ENCODE results near the gene CCDC188. TPM values are rescaled to one million over a fixed set of nuclear protein-coding genes. Genes with fewer than 3 reads are reported as not detected.

CCDC188 gene
- total and polyA plus RNA-seq, 7 experiments from 2014 or later, result not detected

DNA sequence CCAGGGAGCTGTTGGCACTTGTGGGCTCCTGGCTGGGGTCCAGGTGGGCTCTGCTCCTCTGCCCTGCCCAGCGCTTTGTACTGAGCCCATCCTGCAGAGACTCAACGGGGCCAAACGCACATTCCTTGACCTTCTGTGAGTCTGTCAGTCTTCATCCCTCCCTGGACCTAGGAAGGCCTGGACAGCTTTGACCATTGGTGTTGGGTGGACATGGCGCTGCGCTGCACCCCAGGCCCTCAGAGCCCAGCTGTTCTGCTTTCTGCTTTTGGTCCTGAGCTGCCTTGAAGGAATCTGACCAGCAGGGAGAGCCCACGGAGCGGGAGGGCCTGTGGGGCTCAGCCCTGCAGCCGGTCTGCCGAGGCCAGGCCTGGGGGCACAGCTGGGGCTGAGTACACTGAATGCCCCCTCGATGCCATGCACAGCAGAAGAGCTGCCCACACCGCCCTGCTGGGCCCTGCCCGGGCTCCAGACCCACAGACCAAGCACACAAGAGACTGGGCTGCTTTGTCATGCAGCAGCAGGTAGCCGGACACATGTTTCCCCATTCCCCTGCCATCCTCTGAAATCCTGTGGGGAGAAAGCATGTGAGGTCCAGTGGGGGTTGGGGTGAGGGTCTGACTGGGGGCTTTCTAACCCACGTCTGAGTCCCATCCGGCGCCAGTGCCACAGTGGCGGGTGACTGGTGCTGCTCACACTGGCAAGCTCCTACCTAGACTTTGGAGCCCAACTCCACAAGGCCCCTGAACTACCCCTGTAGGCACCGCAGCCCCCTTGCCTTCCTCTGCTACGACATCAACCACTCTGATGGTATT lies 24.1 kb upstream of the CCDC188 start:
- Mint-ChIP-seq H3K4me1 (peaks cover 0 to 2% (median 0%) of the 10 kb centered on the region in 7 donors), H3K27ac (no peak overlapping the region), H3K9me3 (no peaks in the 10 kb centered on the region), H3K36me3 (no peaks in the 10 kb centered on the region), H3K27me3 (no peaks in the 10 kb centered on the region), H3K4me3 (no peak overlapping the region)
- H3K27ac ChIP-seq (ENCODE audit: low read depth, low read length), result no peak overlapping the region
- POLR2A ChIA-PET, result no interaction called here
- CTCF ChIA-PET, result no interaction called here
- intact Hi-C loops (cut with micrococcal nuclease), result loop anchor here in 1 of 2 donors (1.0 kb wide), 1 partner anchor 93 kb away; the partner anchor contains the start of gene RTN4R
- no peaks in the 10 kb centered on the region for H3K4me1 ChIP-seq (ENCODE audit: control insufficient read depth in 2 of 2, insufficient read depth in 2 of 2, low read length in 2 of 2)
- no peak overlapping the region for H3K4me3 ChIP-seq (ENCODE audit: low read length)
- DNase-seq, result no peak
- H3K27me3 ChIP-seq (ENCODE audit: control insufficient read depth in 2 of 2, insufficient read depth in 2 of 2, low read length in 2 of 2), result no peaks in the 10 kb centered on the region
- no peak for ATAC-seq
- H3K36me3 ChIP-seq (ENCODE audit: control insufficient read depth in 2 of 3, insufficient read depth in 3 of 3, low read length in 3 of 3), result no peaks in the 10 kb centered on the region
- H3K9me3 ChIP-seq (ENCODE audit: control insufficient read depth in 2 of 3, low read length in 3 of 3), result no peaks in the 10 kb centered on the region

GRCh38 chr22:20173772-20174171 lies 22.9 kb upstream of the CCDC188 start:
- no peak overlapping the region for H3K4me3 Mint-ChIP-seq
- no peaks in the 10 kb centered on the region for H3K27me3 ChIP-seq (ENCODE audit: control insufficient read depth in 2 of 2, insufficient read depth in 2 of 2, low read length in 2 of 2)
- H3K27ac Mint-ChIP-seq, result no peak overlapping the region
- H3K27me3 Mint-ChIP-seq, result no peaks in the 10 kb centered on the region
- H3K27ac ChIP-seq (ENCODE audit: low read depth, low read length), result no peak overlapping the region
- H3K9me3 ChIP-seq (ENCODE audit: control insufficient read depth in 2 of 3, low read length in 3 of 3), result no peaks in the 10 kb centered on the region
- CTCF ChIA-PET, result no interaction called here
- ATAC-seq (no peak), DNase-seq (no peak)
- POLR2A ChIA-PET, result interaction anchor here (0.5 to 0.6 kb wide), 2 partner anchors 103 to 331 kb away, joined by 3 to 5 read pairs; no protein-coding TSS in a partner anchor
- H3K4me1 Mint-ChIP-seq, result peaks cover 0 to 2% (median 0%) of the 10 kb centered on the region in 7 donors
- no peaks in the 10 kb centered on the region for H3K4me1 ChIP-seq (ENCODE audit: control insufficient read depth in 2 of 2, insufficient read depth in 2 of 2, low read length in 2 of 2)
- H3K9me3 Mint-ChIP-seq, result no peaks in the 10 kb centered on the region
- H3K4me3 ChIP-seq (ENCODE audit: low read length), result no peak overlapping the region
- H3K36me3 Mint-ChIP-seq, result no peaks in the 10 kb centered on the region
- intact Hi-C loops (cut with micrococcal nuclease), result no loop called here
- H3K36me3 ChIP-seq (ENCODE audit: control insufficient read depth in 2 of 3, insufficient read depth in 3 of 3, low read length in 3 of 3), result no peaks in the 10 kb centered on the region

DNA sequence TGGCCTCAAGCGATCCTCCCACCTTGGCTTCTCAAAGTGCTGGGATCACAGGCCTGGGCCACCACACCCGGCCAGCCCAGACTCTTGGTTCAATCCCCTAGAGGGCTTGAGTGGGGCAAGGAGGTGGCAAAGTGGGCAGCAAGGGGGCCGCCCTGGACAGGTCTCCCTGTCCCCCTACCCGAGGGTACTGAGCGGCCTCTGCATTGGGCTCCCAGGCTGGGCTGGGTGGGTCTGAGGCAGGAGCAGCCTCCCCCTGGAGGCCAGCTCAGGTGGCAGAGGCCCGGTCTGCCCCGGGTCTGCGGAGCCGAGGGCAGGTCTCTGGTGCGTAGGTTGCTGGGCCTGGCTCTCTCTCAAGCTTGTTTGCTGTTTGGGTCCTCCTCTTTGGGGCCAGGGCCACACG lies 22.4 kb upstream of the CCDC188 start:
- POLR2A ChIA-PET, result interaction anchor here (0.5 to 0.6 kb wide), 2 partner anchors 102 to 332 kb away, joined by 3 to 5 read pairs; no protein-coding TSS in a partner anchor
- Mint-ChIP-seq H3K4me1 (peaks cover 0 to 2% (median 0%) of the 10 kb centered on the region in 7 donors), H3K9me3 (no peaks in the 10 kb centered on the region), H3K27ac (no peak overlapping the region), H3K36me3 (no peaks in the 10 kb centered on the region), H3K4me3 (no peak overlapping the region), H3K27me3 (no peaks in the 10 kb centered on the region)
- Histone ChIP-seq H3K4me3 (ENCODE audit: low read length) (no peak overlapping the region), H3K27me3 (ENCODE audit: control insufficient read depth in 2 of 2, insufficient read depth in 2 of 2, low read length in 2 of 2) (no peaks in the 10 kb centered on the region), H3K9me3 (ENCODE audit: control insufficient read depth in 2 of 3, low read length in 3 of 3) (no peaks in the 10 kb centered on the region), H3K4me1 (ENCODE audit: control insufficient read depth in 2 of 2, insufficient read depth in 2 of 2, low read length in 2 of 2) (no peaks in the 10 kb centered on the region), H3K36me3 (ENCODE audit: control insufficient read depth in 2 of 3, insufficient read depth in 3 of 3, low read length in 3 of 3) (no peaks in the 10 kb centered on the region), H3K27ac (ENCODE audit: low read depth, low read length) (no peak overlapping the region)
- intact Hi-C loops (cut with micrococcal nuclease), result no loop called here
- CTCF ChIA-PET, result no interaction called here
- ATAC-seq (no peak), DNase-seq (no peak)

DNA sequence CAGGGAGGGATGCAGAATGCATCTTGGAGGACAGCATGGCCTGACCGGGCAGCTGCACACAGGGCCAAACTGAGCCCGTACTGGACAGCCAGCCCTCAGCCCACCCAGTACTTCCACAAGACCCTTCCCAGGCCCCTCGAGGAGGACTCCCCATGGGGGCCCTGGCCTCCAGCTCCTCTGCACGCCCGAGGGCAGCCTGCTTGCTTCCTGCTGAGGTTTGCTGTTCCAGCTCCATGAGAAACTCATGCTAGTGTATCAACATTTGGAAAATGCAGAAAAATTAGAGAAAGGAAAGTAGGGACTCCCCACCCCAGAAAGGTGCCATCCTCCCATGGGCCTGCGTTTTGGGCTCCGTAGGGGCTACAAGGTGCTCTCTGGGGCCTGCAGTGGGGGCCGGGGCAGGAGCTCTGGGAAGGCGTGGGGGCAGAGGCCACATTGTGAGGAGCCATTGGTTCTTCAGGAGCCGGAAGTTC lies 21.3 kb upstream of the CCDC188 start:
- no peak for DNase-seq
- Mint-ChIP-seq H3K9me3 (no peaks in the 10 kb centered on the region), H3K4me1 (peaks cover 0 to 2% (median 0%) of the 10 kb centered on the region in 7 donors), H3K4me3 (no peak overlapping the region), H3K36me3 (no peaks in the 10 kb centered on the region), H3K27ac (no peak overlapping the region), H3K27me3 (no peaks in the 10 kb centered on the region)
- intact Hi-C loops (cut with micrococcal nuclease), result no loop called here
- no peaks in the 10 kb centered on the region for H3K9me3 ChIP-seq (ENCODE audit: control insufficient read depth in 2 of 3, low read length in 3 of 3)
- ChIA-PET CTCF (no interaction called here), POLR2A (no interaction called here)
- no peak overlapping the region for H3K4me3 ChIP-seq (ENCODE audit: low read length)
- no peak for ATAC-seq
- no peaks in the 10 kb centered on the region for H3K4me1 ChIP-seq (ENCODE audit: control insufficient read depth in 2 of 2, insufficient read depth in 2 of 2, low read length in 2 of 2)
- H3K27ac ChIP-seq (ENCODE audit: low read depth, low read length), result no peak overlapping the region
- H3K36me3 ChIP-seq (ENCODE audit: control insufficient read depth in 2 of 3, insufficient read depth in 3 of 3, low read length in 3 of 3), result no peaks in the 10 kb centered on the region
- no peaks in the 10 kb centered on the region for H3K27me3 ChIP-seq (ENCODE audit: control insufficient read depth in 2 of 2, insufficient read depth in 2 of 2, low read length in 2 of 2)

GRCh38 chr22:20171288-20172140 lies 20.7 kb upstream of the CCDC188 start:
- H3K4me3 Mint-ChIP-seq, result no peak overlapping the region
- ChIA-PET POLR2A (no interaction called here), CTCF (no interaction called here)
- no peaks in the 10 kb centered on the region for H3K9me3 Mint-ChIP-seq
- H3K27ac Mint-ChIP-seq, result no peak overlapping the region
- H3K4me3 ChIP-seq (ENCODE audit: low read length), result no peak overlapping the region
- ATAC-seq (no peak), DNase-seq (no peak)
- H3K27me3 ChIP-seq (ENCODE audit: control insufficient read depth in 2 of 2, insufficient read depth in 2 of 2, low read length in 2 of 2), result no peaks in the 10 kb centered on the region
- H3K27ac ChIP-seq (ENCODE audit: low read depth, low read length), result no peak overlapping the region
- H3K36me3 ChIP-seq (ENCODE audit: control insufficient read depth in 2 of 3, insufficient read depth in 3 of 3, low read length in 3 of 3), result no peaks in the 10 kb centered on the region
- H3K27me3 Mint-ChIP-seq, result no peaks in the 10 kb centered on the region
- peaks cover 0 to 2% (median 0%) of the 10 kb centered on the region in 7 donors for H3K4me1 Mint-ChIP-seq
- no peaks in the 10 kb centered on the region for H3K4me1 ChIP-seq (ENCODE audit: control insufficient read depth in 2 of 2, insufficient read depth in 2 of 2, low read length in 2 of 2)
- intact Hi-C loops (cut with micrococcal nuclease), result no loop called here
- no peaks in the 10 kb centered on the region for H3K36me3 Mint-ChIP-seq
- H3K9me3 ChIP-seq (ENCODE audit: control insufficient read depth in 2 of 3, low read length in 3 of 3), result no peaks in the 10 kb centered on the region

DNA sequence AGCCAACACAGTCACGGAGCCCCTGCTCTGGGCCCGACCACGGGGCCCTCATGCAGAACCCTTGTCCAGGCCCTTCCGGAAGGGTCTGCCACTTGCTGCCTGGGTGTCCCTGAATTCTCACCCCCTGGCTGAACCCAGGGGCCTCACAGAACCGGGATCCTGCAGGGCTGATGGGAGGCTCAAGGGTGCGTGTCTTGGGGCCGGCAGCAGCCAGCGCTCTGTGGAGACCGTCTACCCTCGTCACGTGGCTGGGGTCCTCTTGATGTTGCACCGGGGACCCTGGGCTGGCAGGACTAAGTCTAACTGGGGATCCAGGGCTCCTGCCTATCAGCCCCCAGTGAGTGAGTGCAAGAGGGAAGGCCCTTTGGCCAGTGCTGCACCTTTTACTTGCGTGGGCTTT lies 19.3 kb upstream of the CCDC188 start:
- no peaks in the 10 kb centered on the region for H3K9me3 Mint-ChIP-seq
- H3K36me3 Mint-ChIP-seq, result no peaks in the 10 kb centered on the region
- no peaks in the 10 kb centered on the region for H3K27me3 Mint-ChIP-seq
- H3K27ac ChIP-seq (ENCODE audit: low read depth, low read length), result no peak overlapping the region
- H3K36me3 ChIP-seq (ENCODE audit: control insufficient read depth in 2 of 3, insufficient read depth in 3 of 3, low read length in 3 of 3), result no peaks in the 10 kb centered on the region
- ATAC-seq, result no peak
- no peaks in the 10 kb centered on the region for H3K27me3 ChIP-seq (ENCODE audit: control insufficient read depth in 2 of 2, insufficient read depth in 2 of 2, low read length in 2 of 2)
- peaks cover 0 to 2% (median 0%) of the 10 kb centered on the region in 7 donors for H3K4me1 Mint-ChIP-seq
- intact Hi-C loops (cut with micrococcal nuclease), result no loop called here
- H3K4me1 ChIP-seq (ENCODE audit: control insufficient read depth in 2 of 2, insufficient read depth in 2 of 2, low read length in 2 of 2), result no peaks in the 10 kb centered on the region
- H3K4me3 ChIP-seq (ENCODE audit: low read length), result no peak overlapping the region
- DNase-seq, result no peak
- H3K27ac Mint-ChIP-seq, result no peak overlapping the region
- H3K4me3 Mint-ChIP-seq, result no peak overlapping the region
- H3K9me3 ChIP-seq (ENCODE audit: control insufficient read depth in 2 of 3, low read length in 3 of 3), result no peaks in the 10 kb centered on the region
- CTCF ChIA-PET, result no interaction called here
- POLR2A ChIA-PET, result no interaction called here
